H1 (cell line): ENCODE results near the gene INPP4B.

ENCODE experiments used
- CHD1 ChIP-seq: IDR thresholded peaks from 2 replicates; pipeline ENCODE4 v1.6.1; 2012; ENCODE audit warnings: low read depth, low read length, improper control_type of control experiment
- CTCF ChIP-seq, 3 experiments: IDR thresholded peaks; 1 replicate in 2 of 3; 2 replicates in 1 of 3; pipeline versions ENCODE4 v1.5.1 to v1.6.1; 2011; ENCODE audit warnings: low read length in 3 of 3, mild to moderate bottlenecking in 3 of 3, inconsistent platforms in 2 of 3, low read depth in 1 of 3, moderate library complexity in 1 of 3; ENCODE audit not compliant: insufficient read depth in 1 of 3; ENCODE audit errors: control extremely low read depth in 1 of 3
- EZH2 ChIP-seq: fragments of 200-600 bp; sonication (generic); IDR thresholded peaks from 2 replicates; pipeline ENCODE4 v1.7.1; 2012; ENCODE audit warnings: low read depth, mild to moderate bottlenecking, moderate library complexity, low read length, inconsistent platforms; ENCODE audit not compliant: severe bottlenecking
- JUN ChIP-seq: IDR thresholded peaks from 2 replicates; pipeline ENCODE4 v1.6.1; 2011; ENCODE audit warnings: low read depth, mild to moderate bottlenecking, improper control_type of control experiment, low read length
- JUND ChIP-seq: IDR thresholded peaks from 2 replicates; pipeline ENCODE4 v1.6.1; 2011; ENCODE audit warnings: mild to moderate bottlenecking, improper control_type of control experiment, low read length
- MAX ChIP-seq: IDR thresholded peaks from 2 replicates; pipeline ENCODE4 v1.6.1; 2012; ENCODE audit warnings: inconsistent platforms
- POLR2AphosphoS5 ChIP-seq: IDR thresholded peaks from 2 replicates; pipeline ENCODE4 v1.6.1; 2011; ENCODE audit warnings: low read depth, low read length
- SIN3A ChIP-seq, 2 experiments: IDR thresholded peaks in 1 of 2; conservative IDR thresholded peaks in 1 of 2; 2 replicates each; pipeline ENCODE4 v1.6.1; 2011 to 2012; ENCODE audit warnings: low read length in 2 of 2, improper control_type of control experiment in 1 of 2, low read depth in 1 of 2, mild to moderate bottlenecking in 1 of 2
- SUZ12 ChIP-seq: fragments of 200-600 bp; sonication (generic); IDR thresholded peaks from 2 replicates; pipeline ENCODE4 v1.6.1; 2012; ENCODE audit warnings: mild to moderate bottlenecking, inconsistent platforms, low read length, moderate library complexity, mixed read lengths
- TAF1 ChIP-seq: IDR thresholded peaks from 2 replicates; pipeline ENCODE4 v1.6.1; 2011; ENCODE audit warnings: mild to moderate bottlenecking, low read depth, low read length
- USF2 ChIP-seq: IDR thresholded peaks from 2 replicates; pipeline ENCODE4 v1.6.1; 2011; ENCODE audit warnings: low read length, improper control_type of control experiment

GRCh38 chr4:142009751-142010150, 836.4 kb downstream of the INPP4B start:
- TF ChIP-seq CTCF (IDR thresholded peaks at IDR 0.05; ENCODE audit: control extremely low read depth in 1 of 3, insufficient read depth in 1 of 3, low read depth in 1 of 3, low read length in 3 of 3) (no peak), JUN (no peak), JUND (no peak), CHD1 (no peak), USF2 (no peak), EZH2 (no peak), SUZ12 (no peak), MAX (no peak), POLR2AphosphoS5 (no peak), SIN3A (conservative IDR thresholded peaks at IDR 0.05 in 1 of 2, IDR thresholded peaks at IDR 0.05 in 1 of 2; ENCODE audit: low read depth in 1 of 2, low read length in 2 of 2) (no peak), TAF1 (no peak)
